Fibroblast of lung (primary cell): Measurements from ENCODE around the gene ITK. TPM values are rescaled to one million over a fixed set of nuclear protein-coding genes. Genes with fewer than 3 reads are reported as not detected.
"Not testable (repeated sequence)": the region's sequence is repeated elsewhere in the genome, so short reads cannot be mapped to it uniquely, and the experiment has no call there.

Experiments
- DNase-seq, 2 donors: peaks; one replicate each; pipeline versions ENCODE4 v3.0.0 to v3.0.0-alpha.2; 2010; ENCODE audit warnings: low read depth in 2 of 2
- H2AFZ ChIP-seq: 2 replicates; pipeline ENCODE4 v1.5.1; 2012; ENCODE audit warnings: low read length, control low read depth, inconsistent platforms
- H3K27ac ChIP-seq: 2 replicates; pipeline ENCODE4 v1.5.1; 2011; ENCODE audit warnings: low read length, control low read depth; ENCODE audit not compliant: insufficient read depth
- H3K27me3 ChIP-seq: 2 replicates; pipeline ENCODE4 v1.5.1; 2011; ENCODE audit warnings: mild to moderate bottlenecking, low read length; ENCODE audit not compliant: control insufficient read depth, insufficient read depth
- H3K36me3 ChIP-seq: 2 replicates; pipeline ENCODE4 v1.5.1; 2011; ENCODE audit warnings: low read length; ENCODE audit not compliant: control insufficient read depth, insufficient read depth
- H3K4me1 ChIP-seq: 2 replicates; pipeline ENCODE4 v1.5.1; 2011; ENCODE audit warnings: low read length; ENCODE audit not compliant: control insufficient read depth, insufficient read depth; ENCODE audit errors: extremely low read depth
- H3K4me2 ChIP-seq: 2 replicates; pipeline ENCODE4 v1.5.1; 2011; ENCODE audit warnings: low read length, control low read depth; ENCODE audit not compliant: insufficient read depth; ENCODE audit errors: extremely low read depth
- H3K4me3 ChIP-seq, 4 experiments: fragments of 200-600 bp in 1 of 4; sonication (generic) in 1 of 4; replicated peaks in 1 of 4; 2 replicates each; pipeline ENCODE4 v1.5.1; 2011 to 2016; ENCODE audit warnings: low read length in 4 of 4, low read depth in 3 of 4, mild to moderate bottlenecking in 3 of 4, control low read depth in 2 of 4, inconsistent platforms in 1 of 4, mixed read lengths in 1 of 4; ENCODE audit not compliant: insufficient read depth in 1 of 4; ENCODE audit errors: control extremely low read depth in 1 of 4
- H3K79me2 ChIP-seq: 2 replicates; pipeline ENCODE4 v1.5.1; 2012; ENCODE audit warnings: mild to moderate bottlenecking, low read length, inconsistent platforms; ENCODE audit not compliant: control insufficient read depth, insufficient read depth
- H3K9ac ChIP-seq: 2 replicates; pipeline ENCODE4 v1.5.1; 2011; ENCODE audit warnings: mild to moderate bottlenecking, low read length, control low read depth; ENCODE audit not compliant: insufficient read depth
- H3K9me3 ChIP-seq: 2 replicates; pipeline ENCODE4 v1.5.1; 2012; ENCODE audit warnings: low read depth, low read length; ENCODE audit not compliant: control insufficient read depth, insufficient read depth
- H4K20me1 ChIP-seq: 2 replicates; pipeline ENCODE4 v1.5.1; 2011; ENCODE audit warnings: low read length; ENCODE audit not compliant: control insufficient read depth, insufficient read depth; ENCODE audit errors: extremely low read depth
- EZH2 ChIP-seq: IDR thresholded peaks from 2 replicates; pipeline ENCODE4 v1.5.1; 2012; ENCODE audit warnings: low read length, control low read depth, mild to moderate bottlenecking; ENCODE audit errors: missing control alignments
- polyA plus RNA-seq, 2 donors: library from polyadenylated mRNA; depleted of rRNA in 1 of 2; stranded (reverse) in 1 of 2; unstranded in 1 of 2; fragments of >200 nt; gene quantifications; 2 replicates each; pipeline ENCODE4 v1.2.1, GENCODE V29; 2011 to 2012; ENCODE audit warnings: missing spikeins in 1 of 2
- total RNA-seq: library from RNA; depleted of rRNA; stranded (reverse); fragments of >200 nt; gene quantifications from 2 replicates; pipeline ENCODE4 v1.2.1, GENCODE V29; 2014
- TF ChIP-seq, protein P1 (sequence below), 2 donors: IDR thresholded peaks in 1 of 2; conservative IDR thresholded peaks in 1 of 2; 1 replicate in 1 of 2; 2 replicates in 1 of 2; pipeline ENCODE4 v1.5.1; 2011 to 2012; ENCODE audit warnings: low read length in 2 of 2, control low read depth in 1 of 2, inconsistent platforms in 1 of 2, low read depth in 1 of 2, mild to moderate bottlenecking in 1 of 2

Gene ITK
- total and polyA plus RNA-seq, 2 donors (not counting 1 experiment from before 2014, with no cell fraction given): 0.17 TPM; not detected in 1

DNA sequence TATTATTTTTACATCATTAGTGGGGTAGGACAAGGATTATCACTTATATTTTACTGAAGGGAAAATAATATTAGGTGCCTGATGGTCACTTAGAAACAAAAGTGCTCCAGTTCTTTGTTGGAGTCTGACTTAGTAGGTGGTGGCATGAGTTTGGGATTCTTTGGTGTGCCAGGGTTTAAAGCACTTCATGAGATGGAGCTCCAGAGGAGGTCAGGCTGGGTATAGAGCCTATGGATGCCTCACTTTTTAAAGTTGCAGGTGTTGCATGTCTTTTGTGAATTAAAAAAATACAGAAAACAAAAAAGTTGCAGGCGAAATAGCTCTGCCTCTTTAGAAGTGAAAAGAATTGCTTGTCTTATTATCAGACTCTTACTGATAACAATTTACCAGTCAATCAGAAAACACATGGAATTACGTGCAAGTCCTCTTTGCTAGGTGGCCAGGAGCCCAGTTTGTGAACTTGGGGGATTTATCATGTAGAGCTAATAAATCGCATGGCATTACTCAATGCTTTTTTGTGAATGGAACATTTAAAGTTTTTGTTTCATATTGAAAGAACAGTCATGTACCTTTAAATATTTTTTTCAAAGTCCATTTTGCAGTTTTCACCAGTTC, 1.6 kb downstream of the ITK start:
- H4K20me1 ChIP-seq: no peaks in the 10 kb centered on the region
- H2AFZ ChIP-seq: no peak overlapping the region
- H3K9ac ChIP-seq: no peak overlapping the region
- no peak for DNase-seq
- no peaks in the 10 kb centered on the region for H3K79me2 ChIP-seq
- H3K36me3 ChIP-seq: no peaks in the 10 kb centered on the region
- no peak overlapping the region for H3K4me3 ChIP-seq
- no peak for TF ChIP-seq EZH2
- TF ChIP-seq, protein P1, sequence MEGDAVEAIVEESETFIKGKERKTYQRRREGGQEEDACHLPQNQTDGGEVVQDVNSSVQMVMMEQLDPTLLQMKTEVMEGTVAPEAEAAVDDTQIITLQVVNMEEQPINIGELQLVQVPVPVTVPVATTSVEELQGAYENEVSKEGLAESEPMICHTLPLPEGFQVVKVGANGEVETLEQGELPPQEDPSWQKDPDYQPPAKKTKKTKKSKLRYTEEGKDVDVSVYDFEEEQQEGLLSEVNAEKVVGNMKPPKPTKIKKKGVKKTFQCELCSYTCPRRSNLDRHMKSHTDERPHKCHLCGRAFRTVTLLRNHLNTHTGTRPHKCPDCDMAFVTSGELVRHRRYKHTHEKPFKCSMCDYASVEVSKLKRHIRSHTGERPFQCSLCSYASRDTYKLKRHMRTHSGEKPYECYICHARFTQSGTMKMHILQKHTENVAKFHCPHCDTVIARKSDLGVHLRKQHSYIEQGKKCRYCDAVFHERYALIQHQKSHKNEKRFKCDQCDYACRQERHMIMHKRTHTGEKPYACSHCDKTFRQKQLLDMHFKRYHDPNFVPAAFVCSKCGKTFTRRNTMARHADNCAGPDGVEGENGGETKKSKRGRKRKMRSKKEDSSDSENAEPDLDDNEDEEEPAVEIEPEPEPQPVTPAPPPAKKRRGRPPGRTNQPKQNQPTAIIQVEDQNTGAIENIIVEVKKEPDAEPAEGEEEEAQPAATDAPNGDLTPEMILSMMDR (conservative IDR thresholded peaks at IDR 0.05 in 1 of 2, IDR thresholded peaks at IDR 0.05 in 1 of 2; ENCODE audit: low read depth in 1 of 2, low read length in 2 of 2): no peak
- H3K27me3 ChIP-seq: no peaks in the 10 kb centered on the region
- H3K4me1 ChIP-seq: no peaks in the 10 kb centered on the region
- no peak overlapping the region for H3K27ac ChIP-seq
- no peaks in the 10 kb centered on the region for H3K9me3 ChIP-seq
- H3K4me2 ChIP-seq: no peak overlapping the region

DNA sequence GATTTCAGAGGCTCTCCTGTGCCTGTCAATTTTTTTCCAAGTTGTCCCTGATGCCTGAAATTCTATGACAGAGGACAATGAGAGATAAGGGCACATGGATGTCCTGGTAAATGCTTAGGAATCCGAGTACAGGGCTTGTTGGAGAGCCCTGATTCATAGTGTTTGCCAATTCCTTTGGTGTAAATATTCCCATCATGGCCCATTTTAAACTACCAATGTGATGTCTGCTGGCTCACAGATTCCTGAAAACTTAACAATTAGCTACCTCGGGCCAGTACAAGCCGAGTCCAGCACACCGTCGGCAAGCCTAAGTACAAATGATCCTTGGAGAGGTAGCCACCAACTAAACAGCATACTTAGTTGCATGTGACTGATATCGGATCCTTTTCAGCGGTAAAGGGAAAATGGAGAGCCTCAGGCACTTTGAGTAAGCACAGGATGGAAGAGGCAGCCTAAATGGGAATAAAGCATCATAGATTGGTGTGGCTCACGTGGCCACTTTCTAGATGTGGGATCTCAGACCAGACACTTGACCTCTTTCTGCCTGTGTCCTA, 3.6 kb downstream of the ITK start:
- DNase-seq: no peak
- no peak overlapping the region for H2AFZ ChIP-seq
- H3K4me2 ChIP-seq: no peak overlapping the region
- no peaks in the 10 kb centered on the region for H3K27me3 ChIP-seq
- no peaks in the 10 kb centered on the region for H3K9me3 ChIP-seq
- H3K4me3 ChIP-seq: no peak overlapping the region
- H3K79me2 ChIP-seq: no peaks in the 10 kb centered on the region
- H4K20me1 ChIP-seq: no peaks in the 10 kb centered on the region
- no peaks in the 10 kb centered on the region for H3K36me3 ChIP-seq
- no peak overlapping the region for H3K9ac ChIP-seq
- TF ChIP-seq EZH2: no peak
- TF ChIP-seq, protein P1 (conservative IDR thresholded peaks at IDR 0.05 in 1 of 2, IDR thresholded peaks at IDR 0.05 in 1 of 2; ENCODE audit: low read depth in 1 of 2, low read length in 2 of 2): no peak
- no peaks in the 10 kb centered on the region for H3K4me1 ChIP-seq
- H3K27ac ChIP-seq: no peak overlapping the region

DNA sequence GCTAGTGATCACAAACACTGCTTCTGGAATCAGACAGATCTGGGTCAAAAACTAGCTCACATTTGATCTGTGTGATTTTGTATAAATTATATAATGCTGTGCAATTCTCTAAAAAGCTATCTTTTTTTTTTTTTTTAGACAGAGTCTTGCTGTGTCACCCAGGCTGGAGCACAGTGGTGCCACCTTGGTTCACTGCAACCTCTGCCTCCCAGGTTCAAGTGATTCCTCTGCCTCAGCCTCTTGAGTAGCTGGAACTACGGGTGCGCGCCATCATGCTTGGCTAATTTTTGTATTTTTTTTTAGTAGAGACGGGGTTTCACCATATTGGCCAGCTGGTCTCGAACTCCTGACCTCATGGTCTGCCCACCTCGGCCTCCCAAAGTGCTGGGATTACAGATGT, 4.5 kb downstream of the ITK start:
- not testable (repeated sequence) for H3K4me2 ChIP-seq, H3K4me3 ChIP-seq, H3K36me3 ChIP-seq, H3K27me3 ChIP-seq, H3K27ac ChIP-seq, H2AFZ ChIP-seq, H4K20me1 ChIP-seq, H3K9me3 ChIP-seq, DNase-seq, H3K79me2 ChIP-seq, H3K4me1 ChIP-seq, H3K9ac ChIP-seq
